ENCODE measurements around the gene GLO1.

- TF ChIP-seq, protein P1, sequence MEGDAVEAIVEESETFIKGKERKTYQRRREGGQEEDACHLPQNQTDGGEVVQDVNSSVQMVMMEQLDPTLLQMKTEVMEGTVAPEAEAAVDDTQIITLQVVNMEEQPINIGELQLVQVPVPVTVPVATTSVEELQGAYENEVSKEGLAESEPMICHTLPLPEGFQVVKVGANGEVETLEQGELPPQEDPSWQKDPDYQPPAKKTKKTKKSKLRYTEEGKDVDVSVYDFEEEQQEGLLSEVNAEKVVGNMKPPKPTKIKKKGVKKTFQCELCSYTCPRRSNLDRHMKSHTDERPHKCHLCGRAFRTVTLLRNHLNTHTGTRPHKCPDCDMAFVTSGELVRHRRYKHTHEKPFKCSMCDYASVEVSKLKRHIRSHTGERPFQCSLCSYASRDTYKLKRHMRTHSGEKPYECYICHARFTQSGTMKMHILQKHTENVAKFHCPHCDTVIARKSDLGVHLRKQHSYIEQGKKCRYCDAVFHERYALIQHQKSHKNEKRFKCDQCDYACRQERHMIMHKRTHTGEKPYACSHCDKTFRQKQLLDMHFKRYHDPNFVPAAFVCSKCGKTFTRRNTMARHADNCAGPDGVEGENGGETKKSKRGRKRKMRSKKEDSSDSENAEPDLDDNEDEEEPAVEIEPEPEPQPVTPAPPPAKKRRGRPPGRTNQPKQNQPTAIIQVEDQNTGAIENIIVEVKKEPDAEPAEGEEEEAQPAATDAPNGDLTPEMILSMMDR (IDR thresholded peaks at IDR 0.05), result no peak
- TF ChIP-seq POLR2A (IDR thresholded peaks at IDR 0.05), result no peak
These were observed 58.0 kb downstream of the GLO1 start for GRCh38 chr6:38644951-38645350.

Measured in lower leg skin (tissue), 3 donors.